Cardiac atrium fibroblast (primary cell): ENCODE results near the gene VCY. TPM values are rescaled to one million over a fixed set of nuclear protein-coding genes. Genes with fewer than 3 reads are reported as not detected.

Experiments
- total RNA-seq: library from RNA; depleted of rRNA; stranded (reverse); fragments of >200 nt; gene quantifications from 2 replicates; pipeline ENCODE4 v1.2.3, GENCODE V29; 2015

VCY gene
- not detected in 2 replicates for total RNA-seq

GRCh38 chrY:13986373-13986772 lies at the start of gene VCY:
Gene VCY, minus strand, starts transcription at chrY:13986473. Its CDS starts 33 bp downstream, at chrY:13986440.

Other genes with a start within 250 kb of the VCY start
- gene VCY1B, start 69.8 kb upstream of the VCY start, total RNA-seq = not detected in 2 replicates